ENCODE data around the gene ARL4C. TPM values are rescaled to one million over a fixed set of nuclear protein-coding genes. Genes with fewer than 3 reads are reported as not detected.

The ARL4C gene
- total RNA-seq, 1 donor from 2014 or later, result 1.7 TPM

- DNase-seq (ENCODE audit: low spot score), result no peak
- intact Hi-C loops (cut with DNase I), result no loop called here
These were observed 6.0 kb upstream of the ARL4C start for GRCh38 chr2:234502919-234503285.

- intact Hi-C loops (cut with DNase I), result no loop called here
- no peak for DNase-seq (ENCODE audit: low spot score)
These were observed 5.5 kb upstream of the ARL4C start for GRCh38 chr2:234502285-234502918.

GRCh38 chr2:234500394-234501006 is 3.6 kb upstream of the ARL4C start:
- intact Hi-C loops (cut with DNase I), result loop anchor here (1.0 to 2.0 kb wide), 2 partner anchors 212 to 365 kb away; no protein-coding TSS in a partner anchor
- no peak for DNase-seq (ENCODE audit: low spot score)

- no peak for DNase-seq (ENCODE audit: low spot score)
- intact Hi-C loops (cut with DNase I), result loop anchor here (5.0 to 10.0 kb wide), 2 partner anchors 523 to 930 kb away; partner anchors contain the start of gene USP40
These were observed 834 bp upstream of the ARL4C start for GRCh38 chr2:234497594-234498235.

- intact Hi-C loops (cut with DNase I), result loop anchor here (5.0 to 10.0 kb wide), 2 partner anchors 521 to 929 kb away; partner anchors contain the start of gene USP40
- no peak for DNase-seq (ENCODE audit: low spot score)
These were observed 636 bp downstream of the ARL4C start for GRCh38 chr2:234496055-234496834.

GRCh38 chr2:234495251-234496054 is 1.4 kb downstream of the ARL4C start:
- no peak for DNase-seq (ENCODE audit: low spot score)
- intact Hi-C loops (cut with DNase I), result loop anchor here (5.0 to 10.0 kb wide), 2 partner anchors 521 to 928 kb away; partner anchors contain the start of gene USP40

- no peak for DNase-seq (ENCODE audit: low spot score)
- intact Hi-C loops (cut with DNase I), result loop anchor here (5.0 to 10.0 kb wide), 2 partner anchors 520 to 927 kb away; partner anchors contain the start of gene USP40
These were observed 2.3 kb downstream of the ARL4C start for GRCh38 chr2:234494361-234495250.

- intact Hi-C loops (cut with DNase I), result loop anchor here (10.0 kb wide), 1 partner anchor 519 kb away; no protein-coding TSS in a partner anchor
- no peak for DNase-seq (ENCODE audit: low spot score)
These were observed 3.1 kb downstream of the ARL4C start for GRCh38 chr2:234493796-234494195.

- intact Hi-C loops (cut with DNase I), result loop anchor here (10.0 kb wide), 1 partner anchor 518 kb away; no protein-coding TSS in a partner anchor
These were observed 4.0 kb downstream of the ARL4C start for GRCh38 chr2:234492717-234493485.

GRCh38 chr2:234491897-234492296 is 5.0 kb downstream of the ARL4C start:
- DNase-seq (ENCODE audit: low spot score), result no peak
- intact Hi-C loops (cut with DNase I), result loop anchor here (10.0 kb wide), 1 partner anchor 517 kb away; no protein-coding TSS in a partner anchor

More at GRCh38 chr2:234492717-234493485, 4.0 kb downstream of the ARL4C start:
- DNase-seq (ENCODE audit: low spot score), result no peak

GRCh38 chr2:234491281-234491680 is 5.6 kb downstream of the ARL4C start:
- intact Hi-C loops (cut with DNase I), result loop anchor here (10.0 kb wide), 1 partner anchor 516 kb away; no protein-coding TSS in a partner anchor
- no peak for DNase-seq (ENCODE audit: low spot score)

- no peak for DNase-seq (ENCODE audit: low spot score)
- intact Hi-C loops (cut with DNase I), result loop anchor here (10.0 kb wide), 1 partner anchor 516 kb away; no protein-coding TSS in a partner anchor
These were observed 6.4 kb downstream of the ARL4C start for GRCh38 chr2:234490271-234491091.

- no peak for DNase-seq (ENCODE audit: low spot score)
- intact Hi-C loops (cut with DNase I), result no loop called here
These were observed 7.9 kb downstream of the ARL4C start for GRCh38 chr2:234488913-234489451.

- no peak for DNase-seq (ENCODE audit: low spot score)
- intact Hi-C loops (cut with DNase I), result no loop called here
These were observed 8.4 kb downstream of the ARL4C start for GRCh38 chr2:234488486-234488885.

- intact Hi-C loops (cut with DNase I), result no loop called here
- no peak for DNase-seq (ENCODE audit: low spot score)
These were observed 9.5 kb downstream of the ARL4C start for GRCh38 chr2:234487356-234487755.
